Smooth muscle cell (in vitro differentiated cells): ENCODE results near the gene DNLZ. TPM values are rescaled to one million over a fixed set of nuclear protein-coding genes. Genes with fewer than 3 reads are reported as not detected.
A peak's percentile ranks its signal among the peaks of the same experiment; 100 is the strongest.

Source experiments
- DNase-seq: peaks from one replicate; lab custom pipeline; 2025; ENCODE audit not compliant: unreplicated experiment; lab: John Stamatoyannopoulos, UW
- H2AFZ ChIP-seq: fragments of 200-600 bp; sonication (generic); 2 replicates; pipeline ENCODE4 v1.6.0; 2016; ENCODE audit warnings: antibody characterized with exemption, low read depth, mild to moderate bottlenecking
- H3F3A ChIP-seq: fragments of 200-600 bp; sonication (generic); 2 replicates; pipeline ENCODE4 v1.6.0; 2017; ENCODE audit warnings: antibody characterized with exemption, low read depth
- H3K27ac ChIP-seq: fragments of 200-600 bp; sonication (generic); 2 replicates; pipeline ENCODE4 v1.5.1; 2016; ENCODE audit warnings: low read depth, mild to moderate bottlenecking
- H3K27me3 ChIP-seq: fragments of 200-600 bp; sonication (generic); 2 replicates; pipeline ENCODE4 v1.6.1; 2016; ENCODE audit warnings: low read depth, mild to moderate bottlenecking
- H3K36me3 ChIP-seq: fragments of 200-600 bp; sonication (generic); 2 replicates; pipeline ENCODE4 v1.5.1; 2016; ENCODE audit warnings: low read depth
- H3K4me1 ChIP-seq: fragments of 200-600 bp; sonication (generic); 2 replicates; pipeline ENCODE4 v1.5.1; 2016; ENCODE audit warnings: low read depth
- H3K4me2 ChIP-seq: fragments of 200-600 bp; sonication (generic); 2 replicates; pipeline ENCODE4 v1.6.0; 2016; ENCODE audit warnings: mild to moderate bottlenecking
- H3K4me3 ChIP-seq: fragments of 200-600 bp; sonication (generic); 2 replicates; pipeline ENCODE4 v1.5.1; 2016; ENCODE audit warnings: mild to moderate bottlenecking
- H3K79me2 ChIP-seq: fragments of 200-600 bp; sonication (generic); 2 replicates; pipeline ENCODE4 v1.6.0; 2016; ENCODE audit warnings: low read depth, mild to moderate bottlenecking
- H3K9ac ChIP-seq: fragments of 200-600 bp; sonication (generic); 2 replicates; pipeline ENCODE4 v1.6.0; 2016; ENCODE audit warnings: low read depth
- H3K9me3 ChIP-seq: fragments of 200-600 bp; sonication (generic); replicated peaks from 2 replicates; pipeline ENCODE4 v1.5.1; 2016; ENCODE audit warnings: low read depth
- H4K20me1 ChIP-seq: fragments of 200-600 bp; sonication (generic); 2 replicates; pipeline ENCODE4 v1.6.0; 2016; ENCODE audit warnings: low read depth
- WGBS: methylation state at CpG from one replicate; pipeline ENCODE4 v1.1.7; 2016; ENCODE audit warnings: low lambda C conversion rate; 5-methylcytosine and 5-hydroxymethylcytosine counted together
- polyA plus RNA-seq: library from polyadenylated mRNA; unstranded; fragments of >200 nt; fragmentation: Nextera tagmentation; extraction: Ambion mirVana; gene quantifications from 2 replicates; pipeline ENCODE4 v1.2.1, GENCODE V29; 2016
- total RNA-seq: library from RNA; depleted of rRNA; stranded (reverse); fragments of >200 nt; gene quantifications from 2 replicates; pipeline ENCODE4 v1.2.3, GENCODE V29; 2014
- TF ChIP-seq, protein P1 (sequence below): fragments of 200-600 bp; sonication (generic); IDR thresholded peaks from 2 replicates; pipeline ENCODE4 v1.5.1; 2017; ENCODE audit warnings: borderline replicate concordance, mild to moderate bottlenecking, antibody characterized with exemption; ENCODE audit not compliant: insufficient read depth, poor library complexity, severe bottlenecking

The DNLZ gene
- total and polyA plus RNA-seq, 2 experiments from 2014 or later: 19.0 to 31.5 TPM

- Histone ChIP-seq H3K9ac (no peak overlapping the region), H4K20me1 (peaks cover 15% of the 10 kb centered on the region), H3K4me2 (no peak overlapping the region), H3K27me3 (no peaks in the 10 kb centered on the region), H3F3A (peaks cover 7% of the 10 kb centered on the region), H3K9me3 (no peaks in the 10 kb centered on the region), H3K79me2 (peaks cover 21% of the 10 kb centered on the region), H3K4me3 (no peak overlapping the region), H3K36me3 (no peaks in the 10 kb centered on the region), H3K27ac (peak overlapping the region; percentile 25), H2AFZ (no peak overlapping the region), H3K4me1 (peaks cover 7% of the 10 kb centered on the region)
- WGBS: 89% methylated on average over 13 of the region's 13 CpGs
- TF ChIP-seq, protein P1, sequence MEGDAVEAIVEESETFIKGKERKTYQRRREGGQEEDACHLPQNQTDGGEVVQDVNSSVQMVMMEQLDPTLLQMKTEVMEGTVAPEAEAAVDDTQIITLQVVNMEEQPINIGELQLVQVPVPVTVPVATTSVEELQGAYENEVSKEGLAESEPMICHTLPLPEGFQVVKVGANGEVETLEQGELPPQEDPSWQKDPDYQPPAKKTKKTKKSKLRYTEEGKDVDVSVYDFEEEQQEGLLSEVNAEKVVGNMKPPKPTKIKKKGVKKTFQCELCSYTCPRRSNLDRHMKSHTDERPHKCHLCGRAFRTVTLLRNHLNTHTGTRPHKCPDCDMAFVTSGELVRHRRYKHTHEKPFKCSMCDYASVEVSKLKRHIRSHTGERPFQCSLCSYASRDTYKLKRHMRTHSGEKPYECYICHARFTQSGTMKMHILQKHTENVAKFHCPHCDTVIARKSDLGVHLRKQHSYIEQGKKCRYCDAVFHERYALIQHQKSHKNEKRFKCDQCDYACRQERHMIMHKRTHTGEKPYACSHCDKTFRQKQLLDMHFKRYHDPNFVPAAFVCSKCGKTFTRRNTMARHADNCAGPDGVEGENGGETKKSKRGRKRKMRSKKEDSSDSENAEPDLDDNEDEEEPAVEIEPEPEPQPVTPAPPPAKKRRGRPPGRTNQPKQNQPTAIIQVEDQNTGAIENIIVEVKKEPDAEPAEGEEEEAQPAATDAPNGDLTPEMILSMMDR: no peak
- DNase-seq: no peak
Measured at GRCh38 chr9:136402067-136402466, 38.5 kb upstream of the DNLZ start.

DNA sequence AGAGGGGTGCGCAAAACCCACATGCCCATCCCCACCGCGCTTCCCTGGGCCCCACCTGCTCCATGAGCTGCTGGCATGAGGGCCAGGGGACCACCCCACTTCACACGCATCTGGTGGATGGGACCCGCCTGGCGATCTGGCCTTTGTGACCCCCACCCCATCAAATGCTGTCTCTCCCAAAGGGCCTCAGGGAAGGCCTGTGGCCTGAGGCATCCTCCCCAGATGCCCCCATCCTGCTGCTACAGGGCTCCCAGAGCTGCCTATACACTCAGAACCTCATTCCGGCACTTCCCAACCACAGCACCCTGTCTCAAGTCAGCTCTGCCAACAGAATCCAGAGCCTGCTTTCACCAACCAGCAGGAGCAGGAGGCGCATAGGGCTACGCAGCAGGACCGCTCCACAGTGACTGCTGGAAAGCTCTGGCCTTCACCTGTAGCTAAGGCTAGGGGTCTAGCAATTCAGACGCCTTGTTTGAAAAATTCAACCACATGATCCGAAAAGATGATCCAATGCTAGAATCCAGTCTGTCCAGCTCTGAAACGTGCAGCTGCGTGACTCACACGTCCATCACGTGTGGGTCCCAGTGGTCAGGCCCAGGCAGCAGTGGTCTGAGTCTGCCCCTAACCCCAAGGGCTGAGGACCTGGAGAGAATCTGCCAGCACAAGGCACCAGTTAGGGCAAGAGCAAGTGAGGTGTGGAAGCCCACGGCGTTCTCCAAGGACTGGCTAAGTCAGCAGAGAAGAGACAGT, 37.8 kb upstream of the DNLZ start:
- Histone ChIP-seq H3K9ac (no peak overlapping the region), H3K27me3 (no peaks in the 10 kb centered on the region), H3K4me3 (no peak overlapping the region), H3K4me1 (peaks cover 7% of the 10 kb centered on the region), H2AFZ (no peak overlapping the region), H3F3A (peaks cover 7% of the 10 kb centered on the region), H3K27ac (peak overlapping the region; percentile 25), H3K36me3 (no peaks in the 10 kb centered on the region), H3K4me2 (no peak overlapping the region), H3K9me3 (no peaks in the 10 kb centered on the region), H4K20me1 (peaks cover 15% of the 10 kb centered on the region), H3K79me2 (peaks cover 21% of the 10 kb centered on the region)
- WGBS: 91% methylated on average over 18 of the region's 18 CpGs
- TF ChIP-seq, protein P1: no peak
- no peak for DNase-seq

GRCh38 chr9:136400038-136400834, 36.7 kb upstream of the DNLZ start, which contains the start of gene SNAPC4:
Gene SNAPC4, minus strand, starts transcription at chr9:136400170. Its CDS starts 1,742 bp downstream, at chr9:136398428.
- Histone ChIP-seq H3K4me1 (peaks cover 7% of the 10 kb centered on the region), H3K4me3 (peak within 1 kb of the TSS; percentile 95), H3K9ac (peak within 1 kb of the TSS; percentile 86), H3K4me2 (peak within 1 kb of the TSS; percentile 100), H3K27ac (peak within 1 kb of the TSS; percentile 33), H4K20me1 (peaks cover 15% of the 10 kb centered on the region), H3K36me3 (no peaks in the 10 kb centered on the region), H3K79me2 (peaks cover 21% of the 10 kb centered on the region), H2AFZ (peak within 1 kb of the TSS; percentile 80), H3F3A (peaks cover 7% of the 10 kb centered on the region), H3K9me3 (no peaks in the 10 kb centered on the region), H3K27me3 (no peaks in the 10 kb centered on the region)
- TF ChIP-seq, protein P1: peak; percentile 96
- 14% methylated on average over 71 of the region's 71 CpGs for WGBS
- DNase-seq: peak; percentile 63
